ENCODE results near the gene FCRL5.

The FCRL5 gene

DNA sequence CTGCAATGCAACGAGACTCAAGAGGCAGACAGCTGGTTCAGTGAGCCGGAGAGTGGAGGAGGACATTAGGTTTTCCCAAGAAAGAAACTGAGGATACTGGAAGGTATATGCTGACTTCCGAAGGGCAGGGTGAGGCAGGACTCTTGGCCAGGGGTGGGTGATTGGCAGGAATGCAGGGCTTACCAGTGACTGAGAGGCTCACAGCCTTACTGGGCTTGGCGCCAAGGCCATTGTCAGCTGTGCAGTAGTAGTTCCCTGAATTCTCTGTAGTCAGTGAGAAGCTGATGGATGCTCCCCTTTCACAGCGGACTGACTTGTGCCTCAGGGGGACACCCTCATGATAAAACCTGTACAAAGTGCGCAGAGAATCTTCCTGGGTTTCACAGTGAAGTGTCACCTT lies 9.6 kb downstream of the FCRL5 start:
- Histone ChIP-seq H3K27me3 (no peaks in the 10 kb centered on the region; a peak in 1 of 22 replicates), H3K27ac (no peak overlapping the region), H3K4me3 (no peak overlapping the region), H3K36me3 (no peaks in the 10 kb centered on the region), H3K9me3 (replicated peaks in 1 of 11) (peaks cover 0 to 5% (median under 1%) of the 10 kb centered on the region in 11 experiments; a peak in 3 of 22 replicates), H3K4me1 (no peaks in the 10 kb centered on the region), H4K20me1 (no peaks in the 10 kb centered on the region), H3K9ac (no peak overlapping the region), H3K4me2 (no peak overlapping the region)
- TF ChIP-seq Cebpa-rat (IDR thresholded peaks at IDR 0.05) = no peak

GRCh38 chr1:157540852-157541251 lies 11.5 kb downstream of the FCRL5 start:
- TF ChIP-seq Cebpa-rat (IDR thresholded peaks at IDR 0.05) = no peak
- Histone ChIP-seq H3K4me3 (no peak overlapping the region), H3K9me3 (replicated peaks in 1 of 11) (peaks cover 0 to 12% (median 7%) of the 10 kb centered on the region in 11 experiments; a peak in 8 of 22 replicates), H3K27ac (no peak overlapping the region), H3K9ac (no peak overlapping the region), H3K4me1 (no peaks in the 10 kb centered on the region), H3K4me2 (no peak overlapping the region), H3K36me3 (no peaks in the 10 kb centered on the region), H3K27me3 (no peaks in the 10 kb centered on the region), H4K20me1 (no peaks in the 10 kb centered on the region)

GRCh38 chr1:157540160-157540748 lies 12.1 kb downstream of the FCRL5 start:
- H3K9me3 ChIP-seq (replicated peaks in 1 of 11) = peaks cover 0 to 12% (median 7%) of the 10 kb centered on the region in 11 experiments; a peak in 8 of 22 replicates
- no peaks in the 10 kb centered on the region for H3K27me3 ChIP-seq
- no peak overlapping the region for H3K4me3 ChIP-seq
- no peaks in the 10 kb centered on the region for H4K20me1 ChIP-seq
- no peak overlapping the region for H3K27ac ChIP-seq
- H3K36me3 ChIP-seq = no peaks in the 10 kb centered on the region
- H3K9ac ChIP-seq = no peak overlapping the region
- no peaks in the 10 kb centered on the region for H3K4me1 ChIP-seq
- no peak overlapping the region for H3K4me2 ChIP-seq
- no peak for TF ChIP-seq Cebpa-rat (IDR thresholded peaks at IDR 0.05)

- no peaks in the 10 kb centered on the region for H4K20me1 ChIP-seq
- H3K9ac ChIP-seq = no peak overlapping the region
- no peaks in the 10 kb centered on the region for H3K36me3 ChIP-seq
- H3K4me1 ChIP-seq = no peaks in the 10 kb centered on the region
- no peak overlapping the region for H3K4me3 ChIP-seq
- no peak for TF ChIP-seq Cebpa-rat (IDR thresholded peaks at IDR 0.05)
- no peak overlapping the region for H3K27ac ChIP-seq
- no peak overlapping the region for H3K4me2 ChIP-seq
- no peaks in the 10 kb centered on the region for H3K27me3 ChIP-seq
- peaks cover 0 to 12% (median 7%) of the 10 kb centered on the region in 11 experiments; a peak in 8 of 22 replicates for H3K9me3 ChIP-seq (replicated peaks in 1 of 11)
These were observed 12.7 kb downstream of the FCRL5 start for GRCh38 chr1:157539568-157539967.

GRCh38 chr1:157532569-157532968 lies 19.7 kb downstream of the FCRL5 start:
- no peak overlapping the region for H3K4me2 ChIP-seq
- H4K20me1 ChIP-seq = no peaks in the 10 kb centered on the region
- no peak for TF ChIP-seq Cebpa-rat (IDR thresholded peaks at IDR 0.05)
- H3K4me3 ChIP-seq = no peak overlapping the region
- H3K9ac ChIP-seq = no peak overlapping the region
- no peak overlapping the region for H3K27ac ChIP-seq
- H3K9me3 ChIP-seq (replicated peaks in 1 of 11) = peaks cover 0 to 6% (median 5%) of the 10 kb centered on the region in 11 experiments; a peak in 8 of 22 replicates
- no peaks in the 10 kb centered on the region for H3K36me3 ChIP-seq
- H3K4me1 ChIP-seq = no peaks in the 10 kb centered on the region
- no peaks in the 10 kb centered on the region for H3K27me3 ChIP-seq

- Histone ChIP-seq H3K4me3 (no peak overlapping the region), H4K20me1 (no peaks in the 10 kb centered on the region), H3K9ac (no peak overlapping the region), H3K4me1 (peaks cover 0 to 3% (median 0%) of the 10 kb centered on the region in 10 experiments; a peak in 1 of 20 replicates), H3K4me2 (no peak overlapping the region), H3K27me3 (no peaks in the 10 kb centered on the region), H3K27ac (no peak overlapping the region), H3K36me3 (no peaks in the 10 kb centered on the region), H3K9me3 (replicated peaks in 1 of 11) (no peaks in the 10 kb centered on the region)
- TF ChIP-seq Cebpa-rat (IDR thresholded peaks at IDR 0.05) = no peak
These were observed 28.4 kb downstream of the FCRL5 start for GRCh38 chr1:157523774-157524493.

- no peak for TF ChIP-seq Cebpa-rat (IDR thresholded peaks at IDR 0.05)
- Histone ChIP-seq H3K27me3 (no peaks in the 10 kb centered on the region), H3K4me2 (peak overlapping the region in 1 of 11 experiments; percentile 20; a peak in 1 of 22 replicates), H3K9me3 (replicated peaks in 1 of 11) (no peaks in the 10 kb centered on the region), H3K4me3 (no peak overlapping the region), H3K9ac (no peak overlapping the region), H3K36me3 (no peaks in the 10 kb centered on the region), H4K20me1 (no peaks in the 10 kb centered on the region), H3K4me1 (peaks cover 0 to 3% (median 0%) of the 10 kb centered on the region in 10 experiments; a peak in 1 of 20 replicates), H3K27ac (no peak overlapping the region)
These were observed 31.3 kb downstream of the FCRL5 start for GRCh38 chr1:157521056-157521455.

DNA sequence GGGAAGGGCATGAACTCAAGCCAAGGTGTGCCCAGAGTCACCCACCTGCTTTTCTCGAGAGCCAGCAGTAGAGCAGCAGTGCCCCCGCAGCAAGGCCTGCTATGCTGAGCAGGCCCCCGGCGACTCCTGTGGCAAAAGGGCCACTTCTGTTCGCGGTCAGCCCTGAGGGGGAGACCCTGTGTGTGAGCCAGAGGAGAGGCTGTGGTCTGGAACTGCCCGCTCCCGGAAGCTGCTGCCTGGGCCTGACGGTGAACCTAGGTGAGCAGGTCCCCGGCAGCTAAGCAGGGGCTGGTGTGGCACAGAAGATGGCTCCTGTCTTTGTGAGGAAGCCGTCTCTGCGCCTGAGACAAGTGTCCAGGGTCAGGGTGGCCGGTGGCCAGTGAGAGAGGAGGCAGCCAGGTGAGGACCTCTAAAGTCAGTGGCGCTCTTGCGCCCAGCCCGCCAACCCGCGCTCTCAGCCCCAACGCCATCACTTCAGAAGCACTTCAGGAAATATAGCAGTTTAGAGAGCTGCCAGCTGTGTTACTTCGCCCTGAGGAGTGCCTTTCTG lies 31.9 kb downstream of the FCRL5 start:
- Histone ChIP-seq H3K9me3 (replicated peaks in 1 of 11) (no peaks in the 10 kb centered on the region), H3K27me3 (no peaks in the 10 kb centered on the region), H3K9ac (no peak overlapping the region), H3K4me1 (peaks cover 0 to 3% (median 0%) of the 10 kb centered on the region in 10 experiments; a peak in 1 of 20 replicates), H4K20me1 (no peaks in the 10 kb centered on the region), H3K36me3 (no peaks in the 10 kb centered on the region), H3K4me3 (no peak overlapping the region), H3K27ac (no peak overlapping the region), H3K4me2 (peak overlapping the region in 1 of 11 experiments; percentile 20; a peak in 1 of 22 replicates)
- no peak for TF ChIP-seq Cebpa-rat (IDR thresholded peaks at IDR 0.05)

- H3K27me3 ChIP-seq = no peaks in the 10 kb centered on the region
- H3K9ac ChIP-seq = no peak overlapping the region
- no peak overlapping the region for H3K27ac ChIP-seq
- no peak overlapping the region for H3K4me2 ChIP-seq
- no peaks in the 10 kb centered on the region for H4K20me1 ChIP-seq
- H3K9me3 ChIP-seq (replicated peaks in 1 of 11) = no peaks in the 10 kb centered on the region
- H3K4me3 ChIP-seq = no peak overlapping the region
- H3K4me1 ChIP-seq = peaks cover 0 to 3% (median 0%) of the 10 kb centered on the region in 10 experiments; a peak in 1 of 20 replicates
- H3K36me3 ChIP-seq = no peaks in the 10 kb centered on the region
- TF ChIP-seq Cebpa-rat (IDR thresholded peaks at IDR 0.05) = no peak
These were observed 32.9 kb downstream of the FCRL5 start for GRCh38 chr1:157519451-157519850.

All from BLaER1 treated with 17β-estradiol and CSF1 and Interleukin-3, amounts not matched to agents 10 nM and 100 nM (cell line).